ENCODE results near the gene HELB. TPM values are rescaled to one million over a fixed set of nuclear protein-coding genes. Genes with fewer than 3 reads are reported as not detected.
A peak's percentile ranks its signal among the peaks of the same experiment; 100 is the strongest.

The HELB gene
- total RNA-seq, 4 donors from 2014 or later = 1.3 to 5.0 (median 1.9) TPM

- WGBS = 98% methylated on average over 2 of the region's 2 CpGs
- no peak for TF ChIP-seq POLR2A (IDR thresholded peaks at IDR 0.05; ENCODE audit: low read depth)
- TF ChIP-seq CTCF (IDR thresholded peaks at IDR 0.05) = no peak
- TF ChIP-seq POLR2AphosphoS5 (IDR thresholded peaks at IDR 0.05) = no peak
- no peak for TF ChIP-seq EP300 (IDR thresholded peaks at IDR 0.05)
- H3K9me3 ChIP-seq = peaks cover 0 to 43% (median 18%) of the 10 kb centered on the region in 4 donors
Measured at GRCh38 chr12:66340131-66340530, 37.8 kb downstream of the HELB start.

GRCh38 chr12:66341126-66341525 lies 38.8 kb downstream of the HELB start:
- peak; percentile 57 for DNase-seq (ENCODE audit: extremely low spot score)
- peaks cover 0 to 44% (median 18%) of the 10 kb centered on the region in 4 donors for H3K9me3 ChIP-seq
- 94% methylated on average over 4 of the region's 4 CpGs for WGBS
- H3K36me3 ChIP-seq = peaks cover 20 to 52% (median 34%) of the 10 kb centered on the region in 4 donors
- H3K27me3 ChIP-seq = no peaks in the 10 kb centered on the region
- H3K27ac ChIP-seq (replicated peaks in 1 of 4) = no peak overlapping the region
- intact Hi-C loops (cut with DNase I) = no loop called here
- TF ChIP-seq POLR2AphosphoS5 (IDR thresholded peaks at IDR 0.05) (no peak), EP300 (IDR thresholded peaks at IDR 0.05) (no peak), POLR2A (IDR thresholded peaks at IDR 0.05; ENCODE audit: low read depth) (no peak), CTCF (IDR thresholded peaks at IDR 0.05) (no peak)
- no peaks in the 10 kb centered on the region for H3K4me1 ChIP-seq
- no peak overlapping the region for H3K4me3 ChIP-seq

More at GRCh38 chr12:66340131-66340530, 37.8 kb downstream of the HELB start:
- H3K4me1 ChIP-seq = no peaks in the 10 kb centered on the region
- peaks cover 18 to 50% (median 30%) of the 10 kb centered on the region in 4 donors for H3K36me3 ChIP-seq
- DNase-seq (ENCODE audit: extremely low spot score) = no peak
- no peak overlapping the region for H3K27ac ChIP-seq (replicated peaks in 1 of 4)
- no peak overlapping the region for H3K4me3 ChIP-seq
- no peaks in the 10 kb centered on the region for H3K27me3 ChIP-seq
- intact Hi-C loops (cut with DNase I) = no loop called here

GRCh38 chr12:66345212-66345611 lies 42.9 kb downstream of the HELB start:
- Histone ChIP-seq H3K9me3 (peaks cover 0 to 37% (median 18%) of the 10 kb centered on the region in 4 donors), H3K36me3 (peaks cover 9 to 52% (median 22%) of the 10 kb centered on the region in 4 donors), H3K27ac (replicated peaks in 1 of 4) (no peak overlapping the region), H3K4me1 (no peaks in the 10 kb centered on the region), H3K27me3 (no peaks in the 10 kb centered on the region), H3K4me3 (no peak overlapping the region)
- intact Hi-C loops (cut with DNase I) = no loop called here
- DNase-seq (ENCODE audit: extremely low spot score) = peak; percentile 2
- WGBS = 87% methylated on average over 3 of the region's 3 CpGs
- TF ChIP-seq EP300 (IDR thresholded peaks at IDR 0.05) (no peak), CTCF (IDR thresholded peaks at IDR 0.05) (no peak), POLR2A (IDR thresholded peaks at IDR 0.05; ENCODE audit: low read depth) (no peak), POLR2AphosphoS5 (IDR thresholded peaks at IDR 0.05) (no peak)

DNA sequence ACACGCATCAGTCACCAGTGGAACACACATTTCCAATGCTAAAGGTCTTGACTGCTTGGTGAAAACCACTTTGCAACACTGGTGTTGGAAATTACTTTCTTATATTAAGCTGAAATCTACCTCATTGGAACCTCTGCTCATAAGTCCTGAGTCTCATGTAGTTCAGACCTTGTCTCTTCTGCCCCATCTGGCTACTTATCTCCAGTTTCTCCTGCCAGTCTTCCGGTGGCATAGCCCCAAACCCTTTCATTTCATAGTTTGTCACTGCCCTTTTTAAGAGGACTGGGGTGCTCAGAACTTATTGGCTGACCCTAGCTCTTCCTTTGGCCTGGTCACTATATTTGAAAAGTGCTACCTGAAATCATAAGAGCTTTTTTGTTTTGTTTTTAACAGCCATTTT lies 43.7 kb downstream of the HELB start:
- Histone ChIP-seq H3K4me3 (no peak overlapping the region), H3K36me3 (peaks cover 6 to 44% (median 19%) of the 10 kb centered on the region in 4 donors), H3K27ac (replicated peaks in 1 of 4) (no peak overlapping the region), H3K4me1 (no peaks in the 10 kb centered on the region), H3K9me3 (peaks cover 0 to 30% (median 15%) of the 10 kb centered on the region in 4 donors), H3K27me3 (no peaks in the 10 kb centered on the region)
- 96% methylated on average over 2 of the region's 2 CpGs for WGBS
- intact Hi-C loops (cut with DNase I) = no loop called here
- DNase-seq (ENCODE audit: extremely low spot score) = no peak
- TF ChIP-seq EP300 (IDR thresholded peaks at IDR 0.05) (no peak), POLR2AphosphoS5 (IDR thresholded peaks at IDR 0.05) (no peak), CTCF (IDR thresholded peaks at IDR 0.05) (no peak), POLR2A (IDR thresholded peaks at IDR 0.05; ENCODE audit: low read depth) (no peak)

- Histone ChIP-seq H3K36me3 (peaks cover 0 to 36% (median 0%) of the 10 kb centered on the region in 4 donors), H3K27me3 (no peaks in the 10 kb centered on the region), H3K9me3 (no peaks in the 10 kb centered on the region), H3K27ac (replicated peaks in 1 of 4) (no peak overlapping the region), H3K4me1 (no peaks in the 10 kb centered on the region), H3K4me3 (no peak overlapping the region)
- intact Hi-C loops (cut with DNase I) = no loop called here
- TF ChIP-seq EP300 (IDR thresholded peaks at IDR 0.05) = no peak
- no peak for TF ChIP-seq POLR2A (IDR thresholded peaks at IDR 0.05; ENCODE audit: low read depth)
- TF ChIP-seq POLR2AphosphoS5 (IDR thresholded peaks at IDR 0.05) = no peak
- TF ChIP-seq CTCF (IDR thresholded peaks at IDR 0.05) = no peak
- 79% methylated on average over 2 of the region's 2 CpGs for WGBS
- DNase-seq (ENCODE audit: extremely low spot score) = no peak
Measured at GRCh38 chr12:66351301-66351700, 49.0 kb downstream of the HELB start.

Measured in esophagus muscularis mucosa (tissue), 4 donors.